Testis (tissue), 3 donors: Measurements from ENCODE around the gene EFEMP2. TPM values are rescaled to one million over a fixed set of nuclear protein-coding genes. Genes with fewer than 3 reads are reported as not detected.

ENCODE experiments used
- DNase-seq: peaks from one replicate; pipeline ENCODE4 v3.0.0-alpha.2; 2019
- H3K27ac ChIP-seq, 2 donors: fragments of 200-600 bp; sonication (generic); one replicate each; pipeline ENCODE4 v1.5.1; 2019
- H3K27me3 ChIP-seq: fragments of 200-600 bp; sonication (generic); one replicate; pipeline ENCODE4 v1.5.1; 2019
- H3K36me3 ChIP-seq: fragments of 200-600 bp; sonication (generic); one replicate; pipeline ENCODE4 v1.5.1; 2017; ENCODE audit warnings: low read depth; ENCODE audit errors: missing control alignments
- H3K4me1 ChIP-seq: fragments of 200-600 bp; sonication (generic); one replicate; pipeline ENCODE4 v1.5.1; 2019
- H3K4me3 ChIP-seq, 2 donors: fragments of 200-600 bp; sonication (generic); one replicate each; pipeline ENCODE4 v1.5.1; 2017 to 2019
- H3K9me3 ChIP-seq: fragments of 200-600 bp; sonication (generic); one replicate; pipeline ENCODE4 v1.5.1; 2017
- POLR2A ChIP-seq: fragments of 450-650 bp; IDR thresholded peaks from one replicate; pipeline ENCODE4 v1.6.1; 2017; ENCODE audit warnings: antibody characterized with exemption, mild to moderate bottlenecking, moderate library complexity
- WGBS, 2 donors: methylation state at CpG; one replicate each; pipeline ENCODE4 v1.1.5; 2018; 5-methylcytosine and 5-hydroxymethylcytosine counted together
- intact Hi-C: fragments of 100-400 bp; cut with DNase I; formaldehyde crosslinking; loops from one replicate; pipeline ENCODE4 v1.15.1; 2023; ENCODE audit warnings: low total_unique reads
- polyA plus RNA-seq: library from polyadenylated mRNA; stranded (reverse); fragments of 350-450 nt; fragmentation: Illumina TruSeq; extraction: RNeasy Lipid Tissue Mini Kit (QIAGEN cat#74804); gene quantifications from one replicate; pipeline ENCODE4 v1.2.3, GENCODE V29; 2014; ENCODE audit warnings: low read depth, low replicate concordance; ENCODE audit not compliant: insufficient read depth
- total RNA-seq, 2 donors: library from RNA; depleted of rRNA; stranded (reverse); fragments of >200 nt; gene quantifications; one replicate each; pipeline ENCODE4 v1.2.3, GENCODE V29; 2016
- TF ChIP-seq, protein P1 (sequence below), 3 experiments: fragments of 450-650 bp in 2 of 3; fragments of 200-600 bp in 1 of 3; sonication (generic) in 1 of 3; IDR thresholded peaks; one replicate each; pipeline ENCODE4 v1.5.1; 2016 to 2019; ENCODE audit warnings: antibody characterized with exemption in 3 of 3, mild to moderate bottlenecking in 2 of 3, moderate library complexity in 1 of 3

EFEMP2 gene
- total and polyA plus RNA-seq, 3 donors from 2014 or later = 47.4 to 100 (median 52.4) TPM

DNA sequence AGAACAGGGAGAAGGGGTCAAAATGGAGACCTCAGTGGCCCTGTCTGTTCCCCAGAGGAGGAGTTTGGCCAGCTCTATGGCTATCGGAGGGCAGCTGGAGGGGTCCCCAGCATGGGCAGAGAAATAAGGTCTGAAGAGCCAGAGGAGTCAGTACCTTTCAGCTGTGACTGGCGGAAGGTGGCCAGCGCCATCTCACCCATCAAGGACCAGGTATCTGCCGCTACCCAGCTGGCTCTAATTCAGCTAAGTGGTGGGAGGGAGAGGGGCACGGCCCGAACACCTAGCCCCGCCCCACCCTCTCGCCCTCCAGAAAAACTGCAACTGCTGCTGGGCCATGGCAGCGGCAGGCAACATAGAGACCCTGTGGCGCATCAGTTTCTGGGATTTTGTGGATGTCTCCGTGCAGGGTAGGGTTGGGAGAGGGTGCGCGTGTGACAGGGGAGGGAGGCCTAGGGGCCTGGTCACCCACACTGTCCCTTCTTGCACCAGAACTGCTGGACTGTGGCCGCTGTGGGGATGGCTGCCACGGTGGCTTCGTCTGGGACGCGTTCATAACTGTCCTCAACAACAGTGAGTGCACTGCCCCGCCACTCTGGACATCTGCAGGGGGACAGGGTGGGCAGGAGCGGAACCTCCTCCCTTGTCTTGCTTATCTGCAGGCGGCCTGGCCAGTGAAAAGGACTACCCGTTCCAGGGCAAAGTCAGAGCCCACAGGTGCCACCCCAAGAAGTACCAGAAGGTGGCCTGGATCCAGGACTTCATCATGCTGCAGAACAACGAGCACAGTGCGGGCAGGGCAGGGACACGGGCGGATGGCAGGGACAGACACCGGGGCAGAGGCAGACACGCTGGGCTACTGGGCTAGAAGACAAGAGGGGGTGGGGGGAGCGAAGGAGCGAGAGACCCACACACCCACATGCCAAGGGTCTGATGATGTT lies 9.8 kb upstream of the EFEMP2 start:
- no peak for DNase-seq
- intact Hi-C loops = loop anchor here (10.0 kb wide), 1 partner anchor 102 kb away; no protein-coding TSS in a partner anchor
- Histone ChIP-seq H3K9me3 (no peaks in the 10 kb centered on the region), H3K4me3 (no peak overlapping the region), H3K27me3 (no peaks in the 10 kb centered on the region), H3K27ac (no peak overlapping the region), H3K4me1 (peaks cover 5% of the 10 kb centered on the region), H3K36me3 (no peaks in the 10 kb centered on the region)
- TF ChIP-seq, protein P1, sequence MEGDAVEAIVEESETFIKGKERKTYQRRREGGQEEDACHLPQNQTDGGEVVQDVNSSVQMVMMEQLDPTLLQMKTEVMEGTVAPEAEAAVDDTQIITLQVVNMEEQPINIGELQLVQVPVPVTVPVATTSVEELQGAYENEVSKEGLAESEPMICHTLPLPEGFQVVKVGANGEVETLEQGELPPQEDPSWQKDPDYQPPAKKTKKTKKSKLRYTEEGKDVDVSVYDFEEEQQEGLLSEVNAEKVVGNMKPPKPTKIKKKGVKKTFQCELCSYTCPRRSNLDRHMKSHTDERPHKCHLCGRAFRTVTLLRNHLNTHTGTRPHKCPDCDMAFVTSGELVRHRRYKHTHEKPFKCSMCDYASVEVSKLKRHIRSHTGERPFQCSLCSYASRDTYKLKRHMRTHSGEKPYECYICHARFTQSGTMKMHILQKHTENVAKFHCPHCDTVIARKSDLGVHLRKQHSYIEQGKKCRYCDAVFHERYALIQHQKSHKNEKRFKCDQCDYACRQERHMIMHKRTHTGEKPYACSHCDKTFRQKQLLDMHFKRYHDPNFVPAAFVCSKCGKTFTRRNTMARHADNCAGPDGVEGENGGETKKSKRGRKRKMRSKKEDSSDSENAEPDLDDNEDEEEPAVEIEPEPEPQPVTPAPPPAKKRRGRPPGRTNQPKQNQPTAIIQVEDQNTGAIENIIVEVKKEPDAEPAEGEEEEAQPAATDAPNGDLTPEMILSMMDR (IDR thresholded peaks at IDR 0.05) = no peak
- TF ChIP-seq POLR2A = no peak
- WGBS, 2 donors = 84 to 85% methylated on average over 16 to 30 of the region's 30 CpGs

DNA sequence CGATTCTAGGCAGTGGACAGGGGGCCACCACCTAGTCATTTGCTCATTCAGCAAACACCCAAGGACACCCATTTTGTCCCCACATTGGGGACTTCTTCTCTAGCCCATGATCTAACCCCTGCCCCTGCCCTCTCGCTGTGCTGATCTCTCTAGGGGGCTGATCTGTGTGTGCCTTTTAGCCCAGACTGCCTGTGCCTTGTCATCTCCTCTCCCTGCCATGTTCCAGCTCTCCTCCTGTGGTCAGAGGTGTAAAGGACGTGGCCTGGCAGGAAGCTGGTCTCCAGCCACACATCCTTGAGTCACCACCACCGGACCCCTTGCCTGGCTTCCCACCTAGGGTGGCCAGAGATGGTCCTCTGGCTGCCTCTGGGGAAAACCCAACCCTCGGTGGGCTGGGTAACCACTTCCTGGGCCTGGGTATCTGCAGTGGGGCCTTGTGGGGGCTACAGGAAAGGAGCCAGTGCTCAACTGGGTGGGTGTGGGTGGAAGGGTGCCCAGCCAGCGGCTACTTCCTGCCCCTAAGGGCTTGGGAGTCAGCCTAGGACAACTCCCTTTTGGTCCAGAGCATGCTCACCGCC lies 8.3 kb upstream of the EFEMP2 start:
- 71 to 87% methylated on average over 5 to 7 of the region's 7 CpGs for WGBS, 2 donors
- Histone ChIP-seq H3K27me3 (no peaks in the 10 kb centered on the region), H3K4me1 (no peaks in the 10 kb centered on the region), H3K36me3 (no peaks in the 10 kb centered on the region), H3K27ac (no peak overlapping the region), H3K4me3 (no peak overlapping the region), H3K9me3 (no peaks in the 10 kb centered on the region)
- no peak for DNase-seq
- intact Hi-C loops = loop anchor here (10.0 kb wide), 1 partner anchor 104 kb away; no protein-coding TSS in a partner anchor
- TF ChIP-seq, protein P1 (IDR thresholded peaks at IDR 0.05) = no peak
- no peak for TF ChIP-seq POLR2A

DNA sequence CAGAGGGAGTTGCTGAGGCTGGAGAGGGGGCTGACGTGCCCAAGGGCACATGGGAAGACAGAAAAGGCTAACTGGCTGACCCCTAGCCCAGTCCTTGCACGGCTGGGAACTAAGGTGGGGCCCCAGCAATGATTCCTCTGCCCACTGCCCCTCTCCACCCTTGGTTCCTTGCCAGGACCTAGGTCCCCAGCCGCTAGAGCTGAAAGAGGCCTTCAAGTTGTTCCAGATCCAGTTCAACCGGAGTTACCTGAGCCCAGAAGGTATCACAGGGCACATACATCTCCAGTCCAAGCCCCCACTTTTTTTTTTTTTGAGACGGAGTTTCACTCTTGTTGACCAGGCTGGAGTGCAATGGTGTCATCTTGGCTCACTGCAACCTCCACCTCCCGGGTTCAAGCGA lies 7.4 kb upstream of the EFEMP2 start:
- no peaks in the 10 kb centered on the region for H3K36me3 ChIP-seq
- intact Hi-C loops = loop anchor here (10.0 kb wide), 1 partner anchor 105 kb away; no protein-coding TSS in a partner anchor
- no peaks in the 10 kb centered on the region for H3K9me3 ChIP-seq
- no peaks in the 10 kb centered on the region for H3K4me1 ChIP-seq
- WGBS, 2 donors = 82 to 83% methylated on average over 7 of the region's 7 CpGs
- H3K27me3 ChIP-seq = no peaks in the 10 kb centered on the region
- H3K4me3 ChIP-seq = no peak overlapping the region
- H3K27ac ChIP-seq = no peak overlapping the region
- DNase-seq = no peak
- TF ChIP-seq POLR2A = no peak
- TF ChIP-seq, protein P1 (IDR thresholded peaks at IDR 0.05) = no peak

DNA sequence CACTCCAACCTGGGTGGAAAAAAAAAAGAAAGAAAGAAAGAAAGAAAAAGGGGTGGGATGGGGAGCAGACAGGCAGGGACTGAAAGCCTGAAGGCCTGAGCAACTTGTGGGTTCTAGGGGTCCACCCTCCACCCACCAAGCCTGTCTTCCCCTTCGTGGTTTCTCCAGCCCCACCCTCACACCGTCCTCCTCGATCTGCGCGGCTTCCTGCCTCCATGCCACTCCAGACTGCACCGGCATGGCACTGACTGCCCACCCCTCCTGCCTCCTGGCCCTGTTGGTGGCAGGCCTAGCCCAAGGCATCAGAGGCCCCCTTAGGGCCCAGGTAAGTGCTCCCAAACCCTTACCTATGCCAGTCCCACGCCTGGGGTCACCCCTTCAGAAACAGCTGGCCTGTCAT lies 7.0 kb upstream of the EFEMP2 start, which contains the start of gene CTSW:
Gene CTSW, plus strand, starts transcription at position 221 of the 400 bp plus-strand sequence. Its CDS starts 18 bp downstream, at position 239.
- no peak for TF ChIP-seq POLR2A
- TF ChIP-seq, protein P1 (IDR thresholded peaks at IDR 0.05) = no peak
- H3K4me3 ChIP-seq = no peak within 1 kb of the TSS
- H3K27ac ChIP-seq = no peak within 1 kb of the TSS
- H3K4me1 ChIP-seq = no peaks in the 10 kb centered on the region
- H3K36me3 ChIP-seq = no peaks in the 10 kb centered on the region
- no peaks in the 10 kb centered on the region for H3K27me3 ChIP-seq
- no peaks in the 10 kb centered on the region for H3K9me3 ChIP-seq
- 60 to 80% methylated on average over 7 of the region's 7 CpGs for WGBS, 2 donors
- intact Hi-C loops = loop anchor here (10.0 kb wide), 1 partner anchor 105 kb away; no protein-coding TSS in a partner anchor
- DNase-seq = no peak
